GM23338 (cell line): ENCODE results near the gene SIRT4. TPM values are rescaled to one million over a fixed set of nuclear protein-coding genes. Genes with fewer than 3 reads are reported as not detected.

ENCODE experiments used
- ATAC-seq: fragments of 200-7000 bp; cut with Tn5 transposase; 3 replicates; pipeline ENCODE4 v1.9.1; 2020
- DNase-seq: peaks from one replicate; pipeline ENCODE4 v3.0.0-alpha.2; 2015; ENCODE audit warnings: low spot score
- H2AFZ ChIP-seq: fragments of 200-600 bp; sonication (generic); 2 replicates; pipeline ENCODE4 v1.8.0; 2016; ENCODE audit warnings: antibody characterized with exemption, mild to moderate bottlenecking, moderate library complexity
- H3F3A ChIP-seq: fragments of 200-600 bp; sonication (generic); replicated peaks from 2 replicates; pipeline ENCODE4 v1.8.0; 2017; ENCODE audit warnings: antibody characterized with exemption, mixed run types, low read depth
- H3K27ac ChIP-seq: fragments of 200-600 bp; sonication (generic); 2 replicates; pipeline ENCODE4 v1.6.1; 2016; ENCODE audit warnings: low read depth
- H3K27me3 ChIP-seq: fragments of 200-600 bp; sonication (generic); 2 replicates; pipeline ENCODE4 v1.8.0; 2016; ENCODE audit warnings: mild to moderate bottlenecking, mixed run types, moderate library complexity; ENCODE audit not compliant: insufficient read depth
- H3K36me3 ChIP-seq: fragments of 200-600 bp; sonication (generic); 2 replicates; pipeline ENCODE4 v1.8.0; 2016; ENCODE audit warnings: mild to moderate bottlenecking; ENCODE audit not compliant: insufficient read depth
- H3K4me1 ChIP-seq: fragments of 200-600 bp; sonication (generic); 2 replicates; pipeline ENCODE4 v1.8.0; 2016; ENCODE audit warnings: mild to moderate bottlenecking, moderate library complexity; ENCODE audit not compliant: insufficient read depth
- H3K4me2 ChIP-seq: fragments of 200-600 bp; sonication (generic); 2 replicates; pipeline ENCODE4 v1.7.1; 2017; ENCODE audit warnings: mixed run types
- H3K4me3 ChIP-seq: fragments of 200-600 bp; sonication (generic); 2 replicates; pipeline ENCODE4 v1.6.1; 2016; ENCODE audit warnings: mixed run types
- H3K79me2 ChIP-seq: fragments of 200-600 bp; sonication (generic); replicated peaks from 2 replicates; pipeline ENCODE4 v1.8.0; 2017; ENCODE audit warnings: mild to moderate bottlenecking; ENCODE audit not compliant: insufficient read depth
- H3K9me2 ChIP-seq: fragments of 200-600 bp; sonication (generic); 2 replicates; pipeline ENCODE4 v1.8.0; 2017; ENCODE audit not compliant: insufficient read depth
- H4K20me1 ChIP-seq: fragments of 200-600 bp; sonication (generic); replicated peaks from 2 replicates; pipeline ENCODE4 v1.8.0; 2017; ENCODE audit warnings: mild to moderate bottlenecking; ENCODE audit not compliant: insufficient read depth
- H3K27ac Mint-ChIP-seq: 2 replicates; pipeline ENCODE4 v1.8.0; 2020; ENCODE audit warnings: inconsistent platforms, mild to moderate bottlenecking, moderate library complexity, mixed read lengths
- H3K27me3 Mint-ChIP-seq: 3 replicates; pipeline ENCODE4 v1.8.0; 2022; ENCODE audit warnings: low read depth, mild to moderate bottlenecking, moderate library complexity, mixed read lengths, inconsistent platforms; ENCODE audit not compliant: insufficient read depth, poor library complexity
- H3K36me3 Mint-ChIP-seq: 3 replicates; pipeline ENCODE4 v1.8.0; 2021; ENCODE audit warnings: low read depth, mild to moderate bottlenecking, inconsistent platforms, moderate library complexity, mixed read lengths
- H3K4me1 Mint-ChIP-seq: 3 replicates; pipeline ENCODE4 v1.8.0; 2020; ENCODE audit warnings: mild to moderate bottlenecking, inconsistent platforms, mixed read lengths
- H3K4me3 Mint-ChIP-seq: 3 replicates; pipeline ENCODE4 v1.8.0; 2021; ENCODE audit warnings: moderate library complexity, mild to moderate bottlenecking, inconsistent platforms, mixed read lengths
- H3K9me3 Mint-ChIP-seq: 3 replicates; pipeline ENCODE4 v1.8.0; 2020; ENCODE audit warnings: moderate library complexity, mild to moderate bottlenecking, inconsistent platforms, mixed read lengths
- ETS1 ChIP-seq: IDR thresholded peaks from 2 replicates; pipeline ENCODE4 v1.6.1; 2016; ENCODE audit warnings: antibody characterized with exemption
- EZH2 ChIP-seq: fragments of 200-600 bp; sonication (generic); IDR thresholded peaks from one replicate; pipeline ENCODE4 v1.8.0; 2017; ENCODE audit warnings: antibody characterized with exemption, mild to moderate bottlenecking, low read depth; ENCODE audit not compliant: unreplicated experiment
- EZH2phosphoT487 ChIP-seq: fragments of 200-600 bp; sonication (generic); IDR thresholded peaks from one replicate; pipeline ENCODE4 v1.8.1; 2018; ENCODE audit warnings: antibody characterized with exemption; ENCODE audit not compliant: unreplicated experiment
- JUNB ChIP-seq: IDR thresholded peaks from one replicate; pipeline ENCODE4 v1.6.1; 2016; ENCODE audit warnings: antibody characterized with exemption; ENCODE audit not compliant: unreplicated experiment
- NANOG ChIP-seq: IDR thresholded peaks from 2 replicates; pipeline ENCODE4 v1.6.1; 2016; ENCODE audit warnings: antibody characterized with exemption, borderline replicate concordance
- POLR2AphosphoS5 ChIP-seq: IDR thresholded peaks from 2 replicates; pipeline ENCODE4 v1.6.1; 2016; ENCODE audit warnings: antibody characterized with exemption, low read depth
- ZNF114 ChIP-seq: fragments of 250-450 bp; sonication (Bioruptor Pico); IDR thresholded peaks from 2 replicates; pipeline ENCODE4 v1.5.0; 2020; ENCODE audit warnings: mild to moderate bottlenecking, moderate library complexity
- polyA plus RNA-seq: library from polyadenylated mRNA; unstranded; fragments of >200 nt; fragmentation: Nextera tagmentation; extraction: Ambion mirVana; gene quantifications from 2 replicates; pipeline ENCODE4 v1.2.1, GENCODE V29; 2016
- total RNA-seq: library from RNA; depleted of rRNA; stranded (reverse); fragments of >200 nt; shearing (Covaris generic); gene quantifications from 2 replicates; pipeline ENCODE4 v1.2.3, GENCODE V29; 2014
- TF ChIP-seq, protein P1 (sequence below): fragments of 250-450 bp; sonication (Bioruptor Pico); IDR thresholded peaks from 2 replicates; pipeline ENCODE4 v1.5.0; 2020; ENCODE audit warnings: mild to moderate bottlenecking, moderate library complexity

Gene SIRT4
- total and polyA plus RNA-seq, 2 experiments from 2014 or later, result 2.0 to 3.0 TPM

- Histone ChIP-seq H3K4me1 (peaks cover 4% of the 10 kb centered on the region; the same call in 1 of the 2 replicates), H3K27me3 (no peaks in the 10 kb centered on the region), H3K27ac (no peak overlapping the region), H3K79me2 (no peaks in the 10 kb centered on the region), H2AFZ (peak overlapping the region; percentile 61; the same call in 1 of the 2 replicates), H3K36me3 (no peaks in the 10 kb centered on the region), H3K9me2 (no peaks in the 10 kb centered on the region), H4K20me1 (no peaks in the 10 kb centered on the region), H3K4me3 (no peak overlapping the region), H3F3A (peaks cover 12% of the 10 kb centered on the region), H3K4me2 (no peak overlapping the region)
- H3K27me3 Mint-ChIP-seq, result peaks cover 11% of the 10 kb centered on the region
- no peak overlapping the region for H3K27ac Mint-ChIP-seq
- H3K9me3 Mint-ChIP-seq, result no peaks in the 10 kb centered on the region
- H3K4me1 Mint-ChIP-seq, result peaks cover 12% of the 10 kb centered on the region
- no peaks in the 10 kb centered on the region for H3K36me3 Mint-ChIP-seq
- no peak overlapping the region for H3K4me3 Mint-ChIP-seq
- ATAC-seq (no peak), DNase-seq (peak; percentile 27)
- TF ChIP-seq NANOG (no peak), POLR2AphosphoS5 (no peak)
These were observed 15.2 kb upstream of the SIRT4 start for GRCh38 chr12:120286768-120287490.

DNA sequence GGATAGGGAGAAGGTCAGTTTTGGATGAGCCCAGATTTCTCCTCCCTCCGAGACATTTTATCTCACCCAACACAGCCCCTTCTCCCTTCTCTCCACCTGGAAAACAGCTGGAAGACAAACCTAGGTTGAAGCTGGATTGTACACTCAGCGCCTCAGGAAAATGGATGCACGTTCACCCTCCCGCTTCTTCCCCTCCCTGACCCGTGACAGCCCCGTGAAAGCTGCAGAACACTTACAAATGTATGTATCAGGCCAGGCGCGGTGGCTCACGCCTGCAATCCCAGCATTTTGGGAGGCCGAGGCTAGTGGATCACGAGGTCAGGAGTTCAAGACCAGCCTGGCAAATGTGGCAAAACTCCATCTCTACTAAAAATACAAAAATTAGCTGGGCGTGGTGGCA lies 14.6 kb upstream of the SIRT4 start:
- no peaks in the 10 kb centered on the region for H4K20me1 ChIP-seq
- H3K27me3 ChIP-seq, result no peaks in the 10 kb centered on the region
- no peak overlapping the region for H2AFZ ChIP-seq
- peaks cover 12% of the 10 kb centered on the region for H3K4me1 Mint-ChIP-seq
- H3K4me3 ChIP-seq, result no peak overlapping the region
- H3K36me3 Mint-ChIP-seq, result no peaks in the 10 kb centered on the region
- H3F3A ChIP-seq, result peaks cover 12% of the 10 kb centered on the region
- H3K4me3 Mint-ChIP-seq, result no peak overlapping the region
- DNase-seq, result no peak
- no peaks in the 10 kb centered on the region for H3K9me3 Mint-ChIP-seq
- peaks cover 4% of the 10 kb centered on the region; the same call in 1 of the 2 replicates for H3K4me1 ChIP-seq
- no peak overlapping the region for H3K27ac ChIP-seq
- TF ChIP-seq ETS1, result no peak
- no peak for TF ChIP-seq EZH2
- TF ChIP-seq POLR2AphosphoS5, result no peak
- no peak for TF ChIP-seq ZNF114
- TF ChIP-seq EZH2phosphoT487, result no peak
- no peak for ATAC-seq
- H3K27me3 Mint-ChIP-seq, result peaks cover 8% of the 10 kb centered on the region
- no peaks in the 10 kb centered on the region for H3K9me2 ChIP-seq
- H3K79me2 ChIP-seq, result no peaks in the 10 kb centered on the region
- H3K36me3 ChIP-seq, result no peaks in the 10 kb centered on the region
- no peak overlapping the region for H3K4me2 ChIP-seq
- H3K27ac Mint-ChIP-seq, result no peak overlapping the region

GRCh38 chr12:120290609-120291305 lies 11.4 kb upstream of the SIRT4 start:
- Mint-ChIP-seq H3K4me3 (no peak overlapping the region), H3K9me3 (no peaks in the 10 kb centered on the region), H3K36me3 (no peaks in the 10 kb centered on the region), H3K4me1 (peaks cover 10% of the 10 kb centered on the region), H3K27me3 (peaks cover 8% of the 10 kb centered on the region), H3K27ac (no peak overlapping the region; the same call in 1 of the 2 replicates)
- no peaks in the 10 kb centered on the region for H4K20me1 ChIP-seq
- H3K4me1 ChIP-seq, result peaks cover 4% of the 10 kb centered on the region; the same call in 1 of the 2 replicates
- ATAC-seq, result peak; percentile 9
- DNase-seq, result peak; percentile 50
- H3K27ac ChIP-seq, result peak overlapping the region; percentile 20; the same call in 1 of the 2 replicates
- H3K36me3 ChIP-seq, result no peaks in the 10 kb centered on the region
- H2AFZ ChIP-seq, result 0 out of 2 replicates have a peak overlapping the region, but pooled peaks have one; percentile 5
- TF ChIP-seq, protein P1, sequence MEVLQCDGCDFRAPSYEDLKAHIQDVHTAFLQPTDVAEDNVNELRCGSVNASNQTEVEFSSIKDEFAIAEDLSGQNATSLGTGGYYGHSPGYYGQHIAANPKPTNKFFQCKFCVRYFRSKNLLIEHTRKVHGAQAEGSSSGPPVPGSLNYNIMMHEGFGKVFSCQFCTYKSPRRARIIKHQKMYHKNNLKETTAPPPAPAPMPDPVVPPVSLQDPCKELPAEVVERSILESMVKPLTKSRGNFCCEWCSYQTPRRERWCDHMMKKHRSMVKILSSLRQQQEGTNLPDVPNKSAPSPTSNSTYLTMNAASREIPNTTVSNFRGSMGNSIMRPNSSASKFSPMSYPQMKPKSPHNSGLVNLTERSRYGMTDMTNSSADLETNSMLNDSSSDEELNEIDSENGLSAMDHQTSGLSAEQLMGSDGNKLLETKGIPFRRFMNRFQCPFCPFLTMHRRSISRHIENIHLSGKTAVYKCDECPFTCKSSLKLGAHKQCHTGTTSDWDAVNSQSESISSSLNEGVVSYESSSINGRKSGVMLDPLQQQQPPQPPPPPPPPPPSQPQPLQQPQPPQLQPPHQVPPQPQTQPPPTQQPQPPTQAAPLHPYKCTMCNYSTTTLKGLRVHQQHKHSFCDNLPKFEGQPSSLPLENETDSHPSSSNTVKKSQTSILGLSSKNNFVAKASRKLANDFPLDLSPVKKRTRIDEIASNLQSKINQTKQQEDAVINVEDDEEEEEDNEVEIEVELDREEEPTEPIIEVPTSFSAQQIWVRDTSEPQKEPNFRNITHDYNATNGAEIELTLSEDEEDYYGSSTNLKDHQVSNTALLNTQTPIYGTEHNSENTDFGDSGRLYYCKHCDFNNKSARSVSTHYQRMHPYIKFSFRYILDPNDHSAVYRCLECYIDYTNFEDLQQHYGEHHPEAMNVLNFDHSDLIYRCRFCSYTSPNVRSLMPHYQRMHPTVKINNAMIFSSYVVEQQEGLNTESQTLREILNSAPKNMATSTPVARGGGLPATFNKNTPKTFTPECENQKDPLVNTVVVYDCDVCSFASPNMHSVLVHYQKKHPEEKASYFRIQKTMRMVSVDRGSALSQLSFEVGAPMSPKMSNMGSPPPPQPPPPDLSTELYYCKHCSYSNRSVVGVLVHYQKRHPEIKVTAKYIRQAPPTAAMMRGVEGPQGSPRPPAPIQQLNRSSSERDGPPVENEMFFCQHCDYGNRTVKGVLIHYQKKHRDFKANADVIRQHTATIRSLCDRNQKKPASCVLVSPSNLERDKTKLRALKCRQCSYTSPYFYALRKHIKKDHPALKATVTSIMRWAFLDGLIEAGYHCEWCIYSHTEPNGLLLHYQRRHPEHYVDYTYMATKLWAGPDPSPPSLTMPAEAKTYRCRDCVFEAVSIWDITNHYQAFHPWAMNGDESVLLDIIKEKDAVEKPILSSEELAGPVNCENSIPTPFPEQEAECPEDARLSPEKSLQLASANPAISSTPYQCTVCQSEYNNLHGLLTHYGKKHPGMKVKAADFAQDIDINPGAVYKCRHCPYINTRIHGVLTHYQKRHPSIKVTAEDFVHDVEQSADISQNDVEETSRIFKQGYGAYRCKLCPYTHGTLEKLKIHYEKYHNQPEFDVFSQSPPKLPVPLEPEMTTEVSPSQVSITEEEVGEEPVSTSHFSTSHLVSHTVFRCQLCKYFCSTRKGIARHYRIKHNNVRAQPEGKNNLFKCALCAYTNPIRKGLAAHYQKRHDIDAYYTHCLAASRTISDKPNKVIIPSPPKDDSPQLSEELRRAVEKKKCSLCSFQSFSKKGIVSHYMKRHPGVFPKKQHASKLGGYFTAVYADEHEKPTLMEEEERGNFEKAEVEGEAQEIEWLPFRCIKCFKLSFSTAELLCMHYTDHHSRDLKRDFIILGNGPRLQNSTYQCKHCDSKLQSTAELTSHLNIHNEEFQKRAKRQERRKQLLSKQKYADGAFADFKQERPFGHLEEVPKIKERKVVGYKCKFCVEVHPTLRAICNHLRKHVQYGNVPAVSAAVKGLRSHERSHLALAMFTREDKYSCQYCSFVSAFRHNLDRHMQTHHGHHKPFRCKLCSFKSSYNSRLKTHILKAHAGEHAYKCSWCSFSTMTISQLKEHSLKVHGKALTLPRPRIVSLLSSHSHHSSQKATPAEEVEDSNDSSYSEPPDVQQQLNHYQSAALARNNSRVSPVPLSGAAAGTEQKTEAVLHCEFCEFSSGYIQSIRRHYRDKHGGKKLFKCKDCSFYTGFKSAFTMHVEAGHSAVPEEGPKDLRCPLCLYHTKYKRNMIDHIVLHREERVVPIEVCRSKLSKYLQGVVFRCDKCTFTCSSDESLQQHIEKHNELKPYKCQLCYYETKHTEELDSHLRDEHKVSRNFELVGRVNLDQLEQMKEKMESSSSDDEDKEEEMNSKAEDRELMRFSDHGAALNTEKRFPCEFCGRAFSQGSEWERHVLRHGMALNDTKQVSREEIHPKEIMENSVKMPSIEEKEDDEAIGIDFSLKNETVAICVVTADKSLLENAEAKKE, result 0 out of 2 replicates have a peak, but pooled peaks have one; percentile 4
- no peak for TF ChIP-seq JUNB
- no peaks in the 10 kb centered on the region for H3K9me2 ChIP-seq
- no peaks in the 10 kb centered on the region for H3K27me3 ChIP-seq
- H3K4me2 ChIP-seq, result peak overlapping the region; percentile 6
- H3K79me2 ChIP-seq, result no peaks in the 10 kb centered on the region
- H3K4me3 ChIP-seq, result peak overlapping the region; percentile 29
- peaks cover 12% of the 10 kb centered on the region for H3F3A ChIP-seq
